Parathyroid adenoma (tissue), 2 donors: ENCODE results near the gene CLMP.
"Not testable (repeated sequence)": the region's sequence is repeated elsewhere in the genome, so short reads cannot be mapped to it uniquely, and the experiment has no call there.

Experiments
- H2AFZ ChIP-seq: fragments of 300-600 bp; sonication (generic); one replicate; pipeline ENCODE4 v1.7.0; 2017; ENCODE audit warnings: antibody characterized with exemption, mild to moderate bottlenecking
- H3K27ac ChIP-seq: fragments of 300-600 bp; sonication (generic); one replicate; pipeline ENCODE4 v1.7.0; 2017
- H3K27me3 ChIP-seq: fragments of 300-600 bp; sonication (generic); one replicate; pipeline ENCODE4 v1.7.0; 2017; ENCODE audit warnings: low read length; ENCODE audit not compliant: control insufficient read depth, insufficient read depth
- H3K36me3 ChIP-seq: fragments of 300-600 bp; sonication (generic); one replicate; pipeline ENCODE4 v1.7.0; 2017; ENCODE audit warnings: low read length; ENCODE audit not compliant: control insufficient read depth, insufficient read depth
- H3K4me1 ChIP-seq: fragments of 300-600 bp; sonication (generic); one replicate; pipeline ENCODE4 v1.7.0; 2017; ENCODE audit warnings: control low read depth
- H3K4me2 ChIP-seq: fragments of 300-600 bp; sonication (generic); one replicate; pipeline ENCODE4 v1.7.0; 2017; ENCODE audit warnings: low read length
- H3K4me3 ChIP-seq: fragments of 300-600 bp; sonication (generic); one replicate; pipeline ENCODE4 v1.7.0; 2017; ENCODE audit warnings: low read depth, low read length
- H3K79me2 ChIP-seq: fragments of 300-600 bp; sonication (generic); one replicate; pipeline ENCODE4 v1.7.0; 2017; ENCODE audit warnings: control low read depth
- H3K9ac ChIP-seq: fragments of 300-600 bp; sonication (generic); one replicate; pipeline ENCODE4 v1.7.0; 2017; ENCODE audit warnings: mild to moderate bottlenecking
- H3K9me3 ChIP-seq: fragments of 300-600 bp; sonication (generic); one replicate; pipeline ENCODE4 v1.7.0; 2017; ENCODE audit warnings: low read length; ENCODE audit not compliant: control insufficient read depth
- TF ChIP-seq, protein P1 (sequence below): fragments of 300-600 bp; sonication (generic); IDR thresholded peaks from one replicate; pipeline ENCODE4 v1.7.0; 2017; ENCODE audit warnings: antibody characterized with exemption, mild to moderate bottlenecking
- donor health status: primary hyperparathyroidism.

CLMP gene

DNA sequence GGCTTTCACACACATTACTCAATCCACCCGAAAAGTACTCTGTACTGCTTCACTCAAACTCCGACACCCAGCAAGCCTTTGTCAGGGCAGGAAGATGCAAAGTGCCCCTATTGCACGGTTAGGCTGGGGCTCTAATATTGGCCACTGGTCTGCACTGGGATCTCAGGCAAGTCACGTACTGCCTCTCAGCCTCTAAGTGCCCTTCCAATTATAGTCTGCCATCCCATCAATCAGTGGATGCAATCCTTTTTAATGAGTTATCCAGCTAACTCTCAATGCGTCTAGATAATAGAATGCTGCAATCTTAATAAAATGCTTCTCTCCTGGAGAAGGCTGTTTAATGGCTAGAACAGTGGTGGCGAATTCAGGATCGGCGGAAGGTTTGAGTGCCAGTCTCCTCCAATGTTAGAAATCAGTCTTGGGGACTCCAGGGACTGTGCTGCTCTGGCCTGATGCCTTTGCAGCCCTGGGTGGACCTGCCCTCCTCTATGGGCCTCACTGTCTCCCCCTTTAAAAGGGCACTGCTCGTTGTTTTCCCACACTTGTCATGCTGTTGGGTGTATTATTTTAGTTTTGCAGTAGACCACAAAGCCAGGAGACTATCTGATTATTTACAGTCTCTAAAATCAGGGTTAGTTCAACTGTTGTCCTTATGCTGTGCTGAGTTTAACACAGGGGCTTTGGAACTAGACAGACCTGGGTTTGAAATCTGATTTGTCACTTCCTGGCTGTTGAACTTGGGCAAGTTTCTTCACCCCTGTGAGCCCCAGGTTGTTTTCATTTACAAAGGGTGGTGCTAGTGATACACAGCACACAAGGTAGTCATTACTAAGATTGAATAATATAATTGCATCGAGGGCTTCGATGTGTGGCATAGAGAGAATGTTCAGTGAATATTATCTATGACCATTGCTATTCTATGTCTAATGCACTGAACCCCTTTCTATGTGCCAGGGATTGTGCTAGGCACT, 36.7 kb downstream of the CLMP start:
- TF ChIP-seq, protein P1, sequence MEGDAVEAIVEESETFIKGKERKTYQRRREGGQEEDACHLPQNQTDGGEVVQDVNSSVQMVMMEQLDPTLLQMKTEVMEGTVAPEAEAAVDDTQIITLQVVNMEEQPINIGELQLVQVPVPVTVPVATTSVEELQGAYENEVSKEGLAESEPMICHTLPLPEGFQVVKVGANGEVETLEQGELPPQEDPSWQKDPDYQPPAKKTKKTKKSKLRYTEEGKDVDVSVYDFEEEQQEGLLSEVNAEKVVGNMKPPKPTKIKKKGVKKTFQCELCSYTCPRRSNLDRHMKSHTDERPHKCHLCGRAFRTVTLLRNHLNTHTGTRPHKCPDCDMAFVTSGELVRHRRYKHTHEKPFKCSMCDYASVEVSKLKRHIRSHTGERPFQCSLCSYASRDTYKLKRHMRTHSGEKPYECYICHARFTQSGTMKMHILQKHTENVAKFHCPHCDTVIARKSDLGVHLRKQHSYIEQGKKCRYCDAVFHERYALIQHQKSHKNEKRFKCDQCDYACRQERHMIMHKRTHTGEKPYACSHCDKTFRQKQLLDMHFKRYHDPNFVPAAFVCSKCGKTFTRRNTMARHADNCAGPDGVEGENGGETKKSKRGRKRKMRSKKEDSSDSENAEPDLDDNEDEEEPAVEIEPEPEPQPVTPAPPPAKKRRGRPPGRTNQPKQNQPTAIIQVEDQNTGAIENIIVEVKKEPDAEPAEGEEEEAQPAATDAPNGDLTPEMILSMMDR: no peak
- Histone ChIP-seq H3K4me2 (no peak overlapping the region), H3K9ac (no peak overlapping the region), H3K9me3 (no peaks in the 10 kb centered on the region), H2AFZ (no peak overlapping the region), H3K79me2 (no peaks in the 10 kb centered on the region), H3K27me3 (no peaks in the 10 kb centered on the region), H3K4me1 (no peaks in the 10 kb centered on the region), H3K4me3 (no peak overlapping the region), H3K27ac (no peak overlapping the region), H3K36me3 (no peaks in the 10 kb centered on the region)

- no peak overlapping the region for H3K9ac ChIP-seq
- no peak overlapping the region for H3K27ac ChIP-seq
- H3K4me1 ChIP-seq: no peaks in the 10 kb centered on the region
- no peak overlapping the region for H3K4me2 ChIP-seq
- no peak overlapping the region for H3K4me3 ChIP-seq
- no peaks in the 10 kb centered on the region for H3K9me3 ChIP-seq
- no peaks in the 10 kb centered on the region for H3K79me2 ChIP-seq
- no peak overlapping the region for H2AFZ ChIP-seq
- no peaks in the 10 kb centered on the region for H3K36me3 ChIP-seq
- TF ChIP-seq, protein P1: no peak
- no peaks in the 10 kb centered on the region for H3K27me3 ChIP-seq
Observed at GRCh38 chr11:123152951-123153350, 42.1 kb downstream of the CLMP start.

DNA sequence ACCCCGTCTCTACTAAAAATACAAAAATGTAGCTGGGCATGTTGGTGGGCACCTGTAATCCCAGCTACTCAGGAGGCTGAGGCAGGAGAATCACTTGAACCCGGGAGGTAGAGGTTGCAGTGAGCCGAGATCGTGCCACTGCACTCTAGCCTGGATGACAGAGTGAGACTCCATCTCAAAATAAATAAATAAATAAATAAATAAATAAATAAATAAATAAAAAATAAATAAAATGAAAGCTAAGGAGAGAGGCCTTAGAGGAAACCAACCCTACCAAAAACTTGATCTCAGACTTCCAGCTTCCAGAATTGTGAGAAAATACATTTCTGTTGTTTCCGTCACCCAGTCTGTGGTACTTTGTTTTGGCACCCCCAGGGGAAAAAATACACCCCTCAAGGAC, 42.7 kb downstream of the CLMP start:
- not testable (repeated sequence) for H3K9me3 ChIP-seq, H3K9ac ChIP-seq, H3K4me1 ChIP-seq, H3K27ac ChIP-seq, H3K4me2 ChIP-seq, H3K27me3 ChIP-seq, H2AFZ ChIP-seq, H3K4me3 ChIP-seq, H3K36me3 ChIP-seq, H3K79me2 ChIP-seq

DNA sequence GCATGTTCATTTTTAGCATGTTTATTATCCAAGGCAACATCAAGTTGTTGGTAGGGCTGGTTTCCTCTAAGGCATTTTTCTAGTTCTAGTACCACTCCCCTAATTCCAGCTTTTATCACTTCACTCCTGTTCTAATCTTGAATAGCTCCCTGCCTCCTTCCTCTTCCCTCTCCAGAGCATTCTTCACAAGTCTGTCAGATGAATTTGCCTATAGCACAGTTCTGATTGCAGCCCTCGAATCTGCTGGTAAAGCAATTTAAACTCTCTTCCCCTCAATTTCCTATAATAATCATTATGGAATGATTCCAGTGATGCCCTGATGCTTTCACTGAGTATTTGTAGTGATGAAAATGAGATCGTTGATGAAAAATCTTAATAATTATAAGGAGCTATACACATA, 43.3 kb downstream of the CLMP start:
- Histone ChIP-seq H3K4me2 (no peak overlapping the region), H3K36me3 (no peaks in the 10 kb centered on the region), H3K27me3 (no peaks in the 10 kb centered on the region), H3K27ac (no peak overlapping the region), H3K4me3 (no peak overlapping the region), H3K9ac (no peak overlapping the region), H3K9me3 (no peaks in the 10 kb centered on the region), H3K79me2 (no peaks in the 10 kb centered on the region), H3K4me1 (no peaks in the 10 kb centered on the region), H2AFZ (no peak overlapping the region)
- TF ChIP-seq, protein P1: no peak

GRCh38 chr11:123151366-123151765, 43.7 kb downstream of the CLMP start:
- H3K27me3 ChIP-seq: no peaks in the 10 kb centered on the region
- no peak overlapping the region for H3K27ac ChIP-seq

More at GRCh38 chr11:123151366-123151765, 43.7 kb downstream of the CLMP start:
- Histone ChIP-seq H3K9ac (no peak overlapping the region), H2AFZ (no peak overlapping the region), H3K36me3 (no peaks in the 10 kb centered on the region), H3K4me1 (no peaks in the 10 kb centered on the region), H3K4me3 (no peak overlapping the region), H3K4me2 (no peak overlapping the region), H3K79me2 (no peaks in the 10 kb centered on the region), H3K9me3 (no peaks in the 10 kb centered on the region)
- TF ChIP-seq, protein P1: no peak
